GM23338 (cell line): ENCODE measurements around the gene LUC7L.

Experiments used
- REST ChIP-seq: IDR thresholded peaks from one replicate; pipeline ENCODE4 v1.6.1; 2018; ENCODE audit warnings: antibody characterized with exemption; ENCODE audit not compliant: unreplicated experiment
- TF ChIP-seq, protein P1 (sequence below), 2 experiments: fragments of 200-600 bp in 1 of 2; sonication (generic) in 1 of 2; conservative IDR thresholded peaks; 2 replicates each; pipeline versions ENCODE4 v1.5.1 to v1.6.1; 2016 to 2017; ENCODE audit warnings: antibody characterized with exemption in 2 of 2, low read depth in 2 of 2, mild to moderate bottlenecking in 2 of 2, moderate library complexity in 1 of 2

DNA sequence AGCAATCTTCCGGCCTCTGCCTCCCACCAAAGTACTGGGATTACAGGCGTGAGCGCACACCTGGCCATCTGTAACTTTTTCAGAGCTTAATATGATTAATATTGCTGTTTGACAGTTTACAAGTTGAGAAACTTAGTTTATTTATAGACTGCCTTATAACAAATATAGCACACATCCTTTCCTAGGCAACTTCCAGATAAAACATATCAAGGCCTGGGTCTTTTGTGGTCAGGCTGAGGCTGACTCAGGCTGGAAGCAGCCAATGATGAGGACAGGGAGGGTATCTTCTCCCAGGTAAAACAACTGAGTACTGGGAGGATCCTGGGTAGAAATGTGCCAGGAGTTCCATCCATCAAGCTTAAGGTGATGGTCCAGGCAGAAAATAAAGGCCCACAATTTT lies 16.2 kb downstream of the LUC7L start:
- no peak for TF ChIP-seq REST
- TF ChIP-seq, protein P1, sequence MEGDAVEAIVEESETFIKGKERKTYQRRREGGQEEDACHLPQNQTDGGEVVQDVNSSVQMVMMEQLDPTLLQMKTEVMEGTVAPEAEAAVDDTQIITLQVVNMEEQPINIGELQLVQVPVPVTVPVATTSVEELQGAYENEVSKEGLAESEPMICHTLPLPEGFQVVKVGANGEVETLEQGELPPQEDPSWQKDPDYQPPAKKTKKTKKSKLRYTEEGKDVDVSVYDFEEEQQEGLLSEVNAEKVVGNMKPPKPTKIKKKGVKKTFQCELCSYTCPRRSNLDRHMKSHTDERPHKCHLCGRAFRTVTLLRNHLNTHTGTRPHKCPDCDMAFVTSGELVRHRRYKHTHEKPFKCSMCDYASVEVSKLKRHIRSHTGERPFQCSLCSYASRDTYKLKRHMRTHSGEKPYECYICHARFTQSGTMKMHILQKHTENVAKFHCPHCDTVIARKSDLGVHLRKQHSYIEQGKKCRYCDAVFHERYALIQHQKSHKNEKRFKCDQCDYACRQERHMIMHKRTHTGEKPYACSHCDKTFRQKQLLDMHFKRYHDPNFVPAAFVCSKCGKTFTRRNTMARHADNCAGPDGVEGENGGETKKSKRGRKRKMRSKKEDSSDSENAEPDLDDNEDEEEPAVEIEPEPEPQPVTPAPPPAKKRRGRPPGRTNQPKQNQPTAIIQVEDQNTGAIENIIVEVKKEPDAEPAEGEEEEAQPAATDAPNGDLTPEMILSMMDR (conservative IDR thresholded peaks at IDR 0.05; ENCODE audit: low read depth in 2 of 2): no peak
